B cell (primary cell): Measurements from ENCODE around the gene PODNL1.

Experiments used
- EZH2 ChIP-seq: IDR thresholded peaks from 2 replicates; pipeline ENCODE4 v1.6.1; 2012; ENCODE audit warnings: borderline replicate concordance, low read depth, mild to moderate bottlenecking, moderate library complexity, low read length; ENCODE audit not compliant: insufficient read depth, poor library complexity, severe bottlenecking
- TF ChIP-seq, protein P1 (sequence below): fragments of 200-600 bp; IDR thresholded peaks from one replicate; pipeline ENCODE4 v1.8.0; 2022; ENCODE audit warnings: antibody characterized with exemption, mild to moderate bottlenecking

GRCh38 chr19:13938301-13939064, at the start of gene PODNL1:
- TF ChIP-seq, protein P1, sequence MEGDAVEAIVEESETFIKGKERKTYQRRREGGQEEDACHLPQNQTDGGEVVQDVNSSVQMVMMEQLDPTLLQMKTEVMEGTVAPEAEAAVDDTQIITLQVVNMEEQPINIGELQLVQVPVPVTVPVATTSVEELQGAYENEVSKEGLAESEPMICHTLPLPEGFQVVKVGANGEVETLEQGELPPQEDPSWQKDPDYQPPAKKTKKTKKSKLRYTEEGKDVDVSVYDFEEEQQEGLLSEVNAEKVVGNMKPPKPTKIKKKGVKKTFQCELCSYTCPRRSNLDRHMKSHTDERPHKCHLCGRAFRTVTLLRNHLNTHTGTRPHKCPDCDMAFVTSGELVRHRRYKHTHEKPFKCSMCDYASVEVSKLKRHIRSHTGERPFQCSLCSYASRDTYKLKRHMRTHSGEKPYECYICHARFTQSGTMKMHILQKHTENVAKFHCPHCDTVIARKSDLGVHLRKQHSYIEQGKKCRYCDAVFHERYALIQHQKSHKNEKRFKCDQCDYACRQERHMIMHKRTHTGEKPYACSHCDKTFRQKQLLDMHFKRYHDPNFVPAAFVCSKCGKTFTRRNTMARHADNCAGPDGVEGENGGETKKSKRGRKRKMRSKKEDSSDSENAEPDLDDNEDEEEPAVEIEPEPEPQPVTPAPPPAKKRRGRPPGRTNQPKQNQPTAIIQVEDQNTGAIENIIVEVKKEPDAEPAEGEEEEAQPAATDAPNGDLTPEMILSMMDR, result no peak
- TF ChIP-seq EZH2, result no peak
